ENCODE results near the gene LAMTOR3. TPM values are rescaled to one million over a fixed set of nuclear protein-coding genes. Genes with fewer than 3 reads are reported as not detected.

Gene LAMTOR3, protein sequence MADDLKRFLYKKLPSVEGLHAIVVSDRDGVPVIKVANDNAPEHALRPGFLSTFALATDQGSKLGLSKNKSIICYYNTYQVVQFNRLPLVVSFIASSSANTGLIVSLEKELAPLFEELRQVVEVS
- polyA plus RNA-seq, result 10 to 100 TPM; 48.9 to 96.6 (median 76.9) TPM
- long read RNA-seq, donor 1, full-length matches to known transcripts, result 84 of 99 reads
- long read RNA-seq, donor 1, partial matches to known transcripts, result 15 of 99 reads
- long read RNA-seq, donor 1, other reads (novel, unspliced or antisense), result 0 of 99 reads
- long read RNA-seq, donor 2, full-length matches to known transcripts, result 25 of 25 reads
- long read RNA-seq, donor 2, partial matches to known transcripts, result 0 of 25 reads
- long read RNA-seq, donor 2, other reads (novel, unspliced or antisense), result 0 of 25 reads
- long read RNA-seq, donor 3, full-length matches to known transcripts, result 28 of 28 reads
- long read RNA-seq, donor 3, partial matches to known transcripts, result 0 of 28 reads
- long read RNA-seq, donor 3, other reads (novel, unspliced or antisense), result 0 of 28 reads
- long read RNA-seq, donor 4, full-length matches to known transcripts, result 1 of 1 reads
- long read RNA-seq, donor 4, partial matches to known transcripts, result 0 of 1 reads
- long read RNA-seq, donor 4, other reads (novel, unspliced or antisense), result 0 of 1 reads
- long read RNA-seq, donor 5, full-length matches to known transcripts, result 13 of 13 reads
- long read RNA-seq, donor 5, partial matches to known transcripts, result 0 of 13 reads
- long read RNA-seq, donor 5, other reads (novel, unspliced or antisense), result 0 of 13 reads
- long read RNA-seq, donor 6, full-length matches to known transcripts, result 42 of 42 reads
- long read RNA-seq, donor 6, partial matches to known transcripts, result 0 of 42 reads
- long read RNA-seq, donor 6, other reads (novel, unspliced or antisense), result 0 of 42 reads
- long read RNA-seq, donor 7, full-length matches to known transcripts, result 57 of 57 reads
- long read RNA-seq, donor 7, partial matches to known transcripts, result 0 of 57 reads
- long read RNA-seq, donor 7, other reads (novel, unspliced or antisense), result 0 of 57 reads
- long read RNA-seq, donor 8, full-length matches to known transcripts, result 5 of 5 reads
- long read RNA-seq, donor 8, partial matches to known transcripts, result 0 of 5 reads
- long read RNA-seq, donor 8, other reads (novel, unspliced or antisense), result 0 of 5 reads
- long read RNA-seq, donor 9, full-length matches to known transcripts, result 15 of 15 reads
- long read RNA-seq, donor 9, partial matches to known transcripts, result 0 of 15 reads
- long read RNA-seq, donor 9, other reads (novel, unspliced or antisense), result 0 of 15 reads
- long read RNA-seq, donor 10, full-length matches to known transcripts, result 30 of 30 reads
- long read RNA-seq, donor 10, partial matches to known transcripts, result 0 of 30 reads
- long read RNA-seq, donor 10, other reads (novel, unspliced or antisense), result 0 of 30 reads

DNA sequence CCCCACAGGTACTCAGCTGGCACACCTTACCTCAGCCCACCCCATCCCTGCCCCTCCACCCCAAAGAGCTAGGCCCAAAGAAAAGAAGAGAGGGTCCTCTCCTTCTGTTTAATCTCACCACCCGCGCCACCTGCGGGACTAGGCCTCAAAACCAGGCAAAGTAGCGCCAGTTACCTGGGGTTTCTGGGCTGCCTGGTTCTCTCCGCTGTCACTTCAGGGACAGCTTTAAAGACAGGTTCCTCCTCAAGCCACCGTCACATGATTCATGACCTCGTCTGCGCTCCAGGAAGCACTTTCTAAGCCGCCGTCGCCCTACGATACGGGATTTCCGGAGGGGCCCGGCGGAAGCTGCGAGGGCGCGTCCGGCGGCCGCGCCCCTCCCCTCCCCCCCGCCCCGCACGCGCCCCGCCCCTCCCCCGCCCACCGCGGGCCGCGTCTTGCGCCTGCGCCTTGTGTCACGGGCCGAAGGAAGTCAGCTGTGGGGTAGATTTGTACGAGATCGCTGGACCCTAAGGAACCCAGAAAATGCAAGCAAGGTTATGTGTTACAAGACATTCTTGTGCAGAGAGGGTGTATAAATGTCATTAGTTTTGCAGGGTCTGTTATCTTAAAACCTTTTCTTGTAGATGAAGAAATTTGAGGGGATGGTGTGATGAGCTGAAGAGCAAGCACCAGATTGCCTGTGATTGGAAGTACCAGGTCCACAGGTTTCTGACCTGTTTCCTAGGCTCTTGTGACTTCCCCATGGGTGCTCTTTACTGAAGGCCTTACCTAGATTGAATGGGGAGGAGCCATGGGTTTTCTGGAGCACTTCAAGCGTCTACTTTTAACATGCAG, at the start of gene LAMTOR3:
Gene LAMTOR3, minus strand, starts transcription at position 267 of the 837 bp plus-strand sequence. CDS start 464 bp downstream, outside the sequence.
- H3K4me1 ChIP-seq (ENCODE audit: control insufficient read depth in 3 of 3, insufficient read depth in 2 of 3, low read depth in 1 of 3, low read length in 2 of 3), result peaks cover 3 to 9% (median 5%) of the 10 kb centered on the region in 3 donors
- DNase-seq, result peak; percentile 96
- no peaks in the 10 kb centered on the region for H3K9me3 ChIP-seq (ENCODE audit: control insufficient read depth in 2 of 2, insufficient read depth in 1 of 2, low read depth in 1 of 2, low read length in 1 of 2)
- H3K27me3 ChIP-seq (ENCODE audit: control insufficient read depth in 3 of 3, insufficient read depth in 3 of 3, low read length in 3 of 3), result no peaks in the 10 kb centered on the region
- peaks cover 0 to 1% (median 0%) of the 10 kb centered on the region in 3 donors for H3K36me3 ChIP-seq (ENCODE audit: control insufficient read depth in 3 of 3, insufficient read depth in 2 of 3, low read depth in 1 of 3, low read length in 3 of 3)
- H3K27ac ChIP-seq (ENCODE audit: low read depth in 1 of 3, low read length in 2 of 3), result peak within 1 kb of the TSS; percentile 74 to 94 (median 93)
- WGBS, 3 donors, result 3% methylated on average over 31 to 40 of the region's 40 CpGs
- no peak for FAIRE-seq
- peak within 1 kb of the TSS; percentile 73 to 98 (median 75) for H3K4me3 ChIP-seq (ENCODE audit: low read depth in 1 of 3, low read length in 3 of 3)

DNA sequence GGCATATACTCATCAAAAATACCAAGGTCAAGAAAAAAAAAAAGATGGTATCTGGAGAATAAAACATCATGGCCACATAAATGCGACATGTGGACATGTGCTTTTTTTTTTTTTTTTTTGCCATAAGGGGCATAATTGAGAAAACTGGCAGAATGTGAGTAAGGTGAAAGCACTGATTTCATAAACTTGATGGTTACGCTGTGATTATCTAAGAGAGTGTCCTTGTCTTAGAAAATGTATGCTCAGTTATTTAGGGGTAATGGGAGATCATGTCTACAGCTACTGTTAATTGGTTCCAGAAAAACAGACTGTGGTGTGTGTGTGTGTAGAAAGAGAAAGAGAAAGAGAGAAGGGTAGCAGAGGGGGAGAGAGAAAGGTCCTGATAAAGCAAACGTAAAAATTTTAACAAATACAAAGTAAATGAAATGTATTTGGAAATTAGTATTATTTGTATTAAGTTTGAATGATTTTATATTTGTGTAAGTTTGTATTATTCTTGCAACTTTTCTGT, 44.1 kb upstream of the LAMTOR3 start:
- Histone ChIP-seq H3K27me3 (ENCODE audit: control insufficient read depth in 3 of 3, insufficient read depth in 3 of 3, low read length in 3 of 3) (no peaks in the 10 kb centered on the region), H3K4me1 (ENCODE audit: control insufficient read depth in 3 of 3, insufficient read depth in 2 of 3, low read depth in 1 of 3, low read length in 2 of 3) (no peaks in the 10 kb centered on the region), H3K9me3 (ENCODE audit: control insufficient read depth in 2 of 2, insufficient read depth in 1 of 2, low read depth in 1 of 2, low read length in 1 of 2) (peaks cover 0 to 18% of the 10 kb centered on the region in 2 donors), H3K4me3 (ENCODE audit: low read depth in 1 of 3, low read length in 3 of 3) (no peak overlapping the region), H3K27ac (ENCODE audit: low read depth in 1 of 3, low read length in 2 of 3) (no peak overlapping the region), H3K36me3 (ENCODE audit: control insufficient read depth in 3 of 3, insufficient read depth in 2 of 3, low read depth in 1 of 3, low read length in 3 of 3) (peaks cover 0 to 11% (median 2%) of the 10 kb centered on the region in 3 donors)
- FAIRE-seq (no peak), DNase-seq (no peak)
- WGBS, 3 donors, result 89 to 94% (median 92%) methylated on average over 3 of the region's 3 CpGs

GRCh38 chr4:99934891-99935290, 40.7 kb upstream of the LAMTOR3 start:
- DNase-seq (no peak), FAIRE-seq (peak; percentile 94)
- Histone ChIP-seq H3K36me3 (ENCODE audit: control insufficient read depth in 3 of 3, insufficient read depth in 2 of 3, low read depth in 1 of 3, low read length in 3 of 3) (peaks cover 0 to 10% (median 4%) of the 10 kb centered on the region in 3 donors), H3K4me3 (ENCODE audit: low read depth in 1 of 3, low read length in 3 of 3) (no peak overlapping the region), H3K27me3 (ENCODE audit: control insufficient read depth in 3 of 3, insufficient read depth in 3 of 3, low read length in 3 of 3) (no peaks in the 10 kb centered on the region), H3K4me1 (ENCODE audit: control insufficient read depth in 3 of 3, insufficient read depth in 2 of 3, low read depth in 1 of 3, low read length in 2 of 3) (no peaks in the 10 kb centered on the region), H3K27ac (ENCODE audit: low read depth in 1 of 3, low read length in 2 of 3) (no peak overlapping the region), H3K9me3 (ENCODE audit: control insufficient read depth in 2 of 2, insufficient read depth in 1 of 2, low read depth in 1 of 2, low read length in 1 of 2) (peaks cover 0 to 20% of the 10 kb centered on the region in 2 donors)

GRCh38 chr4:99927566-99927965, 33.3 kb upstream of the LAMTOR3 start:
- Histone ChIP-seq H3K4me3 (ENCODE audit: low read depth in 1 of 3, low read length in 3 of 3) (no peak overlapping the region), H3K9me3 (ENCODE audit: control insufficient read depth in 2 of 2, insufficient read depth in 1 of 2, low read depth in 1 of 2, low read length in 1 of 2) (no peaks in the 10 kb centered on the region), H3K4me1 (ENCODE audit: control insufficient read depth in 3 of 3, insufficient read depth in 2 of 3, low read depth in 1 of 3, low read length in 2 of 3) (no peaks in the 10 kb centered on the region), H3K27ac (ENCODE audit: low read depth in 1 of 3, low read length in 2 of 3) (no peak overlapping the region), H3K27me3 (ENCODE audit: control insufficient read depth in 3 of 3, insufficient read depth in 3 of 3, low read length in 3 of 3) (no peaks in the 10 kb centered on the region), H3K36me3 (ENCODE audit: control insufficient read depth in 3 of 3, insufficient read depth in 2 of 3, low read depth in 1 of 3, low read length in 3 of 3) (peaks cover 0 to 8% (median 2%) of the 10 kb centered on the region in 3 donors)
- no peak for FAIRE-seq
- no peak for DNase-seq
- 82 to 93% (median 92%) methylated on average over 2 of the region's 2 CpGs for WGBS, 3 donors

DNA sequence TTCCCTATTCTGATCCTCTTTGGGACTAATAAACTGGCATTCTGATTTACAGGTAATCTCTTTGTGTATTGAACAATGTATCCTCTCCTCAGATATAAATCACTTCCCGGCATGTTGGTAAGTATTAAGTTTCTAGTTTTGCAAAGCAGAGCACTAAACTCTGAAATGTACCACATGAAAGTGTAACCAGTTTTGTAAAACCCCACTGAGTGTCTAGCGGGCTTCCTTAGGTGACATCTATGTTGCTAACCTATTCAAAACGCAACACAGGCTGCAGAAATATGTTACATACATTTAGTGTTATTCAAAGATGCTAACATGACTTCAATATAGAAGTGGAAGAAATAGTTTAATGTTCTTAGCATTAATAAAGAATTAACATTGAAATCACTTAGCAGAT, 26.9 kb upstream of the LAMTOR3 start:
- H3K9me3 ChIP-seq (ENCODE audit: control insufficient read depth in 2 of 2, insufficient read depth in 1 of 2, low read depth in 1 of 2, low read length in 1 of 2), result peaks cover 0 to 15% of the 10 kb centered on the region in 2 donors
- no peak overlapping the region for H3K27ac ChIP-seq (ENCODE audit: low read depth in 1 of 3, low read length in 2 of 3)
- H3K4me1 ChIP-seq (ENCODE audit: control insufficient read depth in 3 of 3, insufficient read depth in 2 of 3, low read depth in 1 of 3, low read length in 2 of 3), result peaks cover 0 to 4% (median 3%) of the 10 kb centered on the region in 3 donors
- FAIRE-seq (no peak), DNase-seq (no peak)
- WGBS, 3 donors, result 81 to 96% (median 84%) methylated on average over 3 of the region's 3 CpGs
- no peak overlapping the region for H3K4me3 ChIP-seq (ENCODE audit: low read depth in 1 of 3, low read length in 3 of 3)
- no peaks in the 10 kb centered on the region for H3K27me3 ChIP-seq (ENCODE audit: control insufficient read depth in 3 of 3, insufficient read depth in 3 of 3, low read length in 3 of 3)
- H3K36me3 ChIP-seq (ENCODE audit: control insufficient read depth in 3 of 3, insufficient read depth in 2 of 3, low read depth in 1 of 3, low read length in 3 of 3), result peaks cover 0 to 8% (median 2%) of the 10 kb centered on the region in 3 donors

DNA sequence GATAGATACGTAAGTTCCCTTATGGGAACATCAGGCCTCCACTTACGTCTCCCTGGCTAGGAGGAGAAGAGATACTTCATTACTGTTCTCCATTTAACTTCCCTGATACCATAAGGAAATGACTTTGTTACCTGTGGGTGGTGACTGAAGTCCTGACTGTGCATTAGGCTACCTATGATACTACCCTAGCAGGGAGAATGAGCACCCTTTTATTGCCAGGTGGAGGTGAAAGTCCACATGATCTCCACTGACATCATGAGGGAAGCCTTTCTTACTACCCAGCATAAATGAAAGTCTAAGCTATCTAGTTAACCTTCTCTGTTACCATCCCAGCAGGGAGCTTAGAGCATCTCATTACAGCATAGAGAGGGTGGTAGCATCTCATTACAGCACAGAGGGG, 24.4 kb upstream of the LAMTOR3 start:
- H3K27me3 ChIP-seq (ENCODE audit: control insufficient read depth in 3 of 3, insufficient read depth in 3 of 3, low read length in 3 of 3), result no peaks in the 10 kb centered on the region
- DNase-seq, result peak; percentile 92 to 97
- 59 to 84% (median 67%) methylated on average over 2 of the region's 2 CpGs for WGBS, 3 donors
- FAIRE-seq, result no peak
- peaks cover 0 to 7% (median 2%) of the 10 kb centered on the region in 3 donors for H3K36me3 ChIP-seq (ENCODE audit: control insufficient read depth in 3 of 3, insufficient read depth in 2 of 3, low read depth in 1 of 3, low read length in 3 of 3)
- no peak overlapping the region for H3K4me3 ChIP-seq (ENCODE audit: low read depth in 1 of 3, low read length in 3 of 3)
- peaks cover 0 to 15% of the 10 kb centered on the region in 2 donors for H3K9me3 ChIP-seq (ENCODE audit: control insufficient read depth in 2 of 2, insufficient read depth in 1 of 2, low read depth in 1 of 2, low read length in 1 of 2)
- peak overlapping the region; percentile 69 to 88 (median 80) for H3K27ac ChIP-seq (ENCODE audit: low read depth in 1 of 3, low read length in 2 of 3)
- H3K4me1 ChIP-seq (ENCODE audit: control insufficient read depth in 3 of 3, insufficient read depth in 2 of 3, low read depth in 1 of 3, low read length in 2 of 3), result peaks cover 0 to 4% (median 3%) of the 10 kb centered on the region in 3 donors

DNA sequence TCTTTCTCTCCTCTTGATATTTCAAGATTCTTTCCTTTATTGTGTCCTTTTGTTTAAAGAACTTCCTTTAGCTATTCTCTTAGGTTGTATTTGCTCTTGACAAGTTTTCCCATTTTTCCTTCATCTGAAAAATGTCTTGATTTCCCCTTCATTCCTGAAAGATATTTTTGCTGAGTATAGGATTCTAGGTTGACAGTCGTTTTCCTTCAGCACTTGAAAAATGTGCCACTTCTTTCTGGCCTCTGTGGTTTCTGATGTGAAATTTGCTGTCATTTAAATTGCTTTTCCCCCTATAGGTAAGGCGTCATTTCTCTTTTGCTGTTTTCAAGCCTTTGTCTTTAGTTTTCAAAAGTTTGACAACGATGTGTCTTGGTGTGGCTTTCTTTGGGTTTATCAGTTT, 23.3 kb upstream of the LAMTOR3 start:
- 96 to 99% (median 98%) methylated on average over 3 of the region's 3 CpGs for WGBS, 3 donors
- DNase-seq (no peak), FAIRE-seq (no peak)
- Histone ChIP-seq H3K9me3 (ENCODE audit: control insufficient read depth in 2 of 2, insufficient read depth in 1 of 2, low read depth in 1 of 2, low read length in 1 of 2) (peaks cover 0 to 15% of the 10 kb centered on the region in 2 donors), H3K27ac (ENCODE audit: low read depth in 1 of 3, low read length in 2 of 3) (peak overlapping the region in 1 of 3 donors; percentile 88), H3K4me1 (ENCODE audit: control insufficient read depth in 3 of 3, insufficient read depth in 2 of 3, low read depth in 1 of 3, low read length in 2 of 3) (peaks cover 0 to 4% (median 3%) of the 10 kb centered on the region in 3 donors), H3K36me3 (ENCODE audit: control insufficient read depth in 3 of 3, insufficient read depth in 2 of 3, low read depth in 1 of 3, low read length in 3 of 3) (peaks cover 0 to 6% (median 2%) of the 10 kb centered on the region in 3 donors), H3K27me3 (ENCODE audit: control insufficient read depth in 3 of 3, insufficient read depth in 3 of 3, low read length in 3 of 3) (no peaks in the 10 kb centered on the region), H3K4me3 (ENCODE audit: low read depth in 1 of 3, low read length in 3 of 3) (no peak overlapping the region)

All from small intestine (tissue), 16 donors.